Measurements from ENCODE around the gene IGFBP4. TPM values are rescaled to one million over a fixed set of nuclear protein-coding genes. Genes with fewer than 3 reads are reported as not detected.

IGFBP4 gene
- total RNA-seq, 1 experiment from 2014 or later, result not detected

- Histone ChIP-seq H3K9me2 (replicated peaks; ENCODE audit: insufficient read depth, low read length) (no peaks in the 10 kb centered on the region), H3K36me3 (ENCODE audit: insufficient read depth, low read length) (no peaks in the 10 kb centered on the region), H3K9ac (ENCODE audit: low read length) (no peak overlapping the region), H3K4me2 (ENCODE audit: low read depth, low read length, poor library complexity, severe bottlenecking) (no peak overlapping the region), H3K79me2 (ENCODE audit: low read length) (no peaks in the 10 kb centered on the region), H3K9me3 (ENCODE audit: low read length) (no peaks in the 10 kb centered on the region), H2AFZ (ENCODE audit: low read length) (no peak overlapping the region), H3K4me3 (ENCODE audit: low read length) (no peak overlapping the region), H3K27ac (ENCODE audit: low read length) (no peak overlapping the region), H3K27me3 (ENCODE audit: low read length) (no peaks in the 10 kb centered on the region), H4K20me1 (ENCODE audit: insufficient read depth, low read depth, low read length) (no peaks in the 10 kb centered on the region; the same call in 1 of the 2 replicates), H3K4me1 (ENCODE audit: low read length) (no peaks in the 10 kb centered on the region)
- no peak for DNase-seq
Observed at GRCh38 chr17:40447806-40448205, 4.6 kb downstream of the IGFBP4 start.

- H3K27me3 ChIP-seq (ENCODE audit: low read length), result no peaks in the 10 kb centered on the region
- no peaks in the 10 kb centered on the region for H3K9me3 ChIP-seq (ENCODE audit: low read length)
- H3K4me3 ChIP-seq (ENCODE audit: low read length), result no peak overlapping the region
- no peaks in the 10 kb centered on the region for H3K4me1 ChIP-seq (ENCODE audit: low read length)
- H2AFZ ChIP-seq (ENCODE audit: low read length), result no peak overlapping the region
- H3K27ac ChIP-seq (ENCODE audit: low read length), result no peak overlapping the region
- no peaks in the 10 kb centered on the region for H3K36me3 ChIP-seq (ENCODE audit: insufficient read depth, low read length)
- no peaks in the 10 kb centered on the region for H3K79me2 ChIP-seq (ENCODE audit: low read length)
- no peak for DNase-seq
- no peak overlapping the region for H3K9ac ChIP-seq (ENCODE audit: low read length)
- H4K20me1 ChIP-seq (ENCODE audit: insufficient read depth, low read depth, low read length), result no peaks in the 10 kb centered on the region; the same call in 1 of the 2 replicates
- no peak overlapping the region for H3K4me2 ChIP-seq (ENCODE audit: low read depth, low read length, poor library complexity, severe bottlenecking)
- H3K9me2 ChIP-seq (replicated peaks; ENCODE audit: insufficient read depth, low read length), result no peaks in the 10 kb centered on the region
Observed at GRCh38 chr17:40448213-40448638, 5.0 kb downstream of the IGFBP4 start.

DNA sequence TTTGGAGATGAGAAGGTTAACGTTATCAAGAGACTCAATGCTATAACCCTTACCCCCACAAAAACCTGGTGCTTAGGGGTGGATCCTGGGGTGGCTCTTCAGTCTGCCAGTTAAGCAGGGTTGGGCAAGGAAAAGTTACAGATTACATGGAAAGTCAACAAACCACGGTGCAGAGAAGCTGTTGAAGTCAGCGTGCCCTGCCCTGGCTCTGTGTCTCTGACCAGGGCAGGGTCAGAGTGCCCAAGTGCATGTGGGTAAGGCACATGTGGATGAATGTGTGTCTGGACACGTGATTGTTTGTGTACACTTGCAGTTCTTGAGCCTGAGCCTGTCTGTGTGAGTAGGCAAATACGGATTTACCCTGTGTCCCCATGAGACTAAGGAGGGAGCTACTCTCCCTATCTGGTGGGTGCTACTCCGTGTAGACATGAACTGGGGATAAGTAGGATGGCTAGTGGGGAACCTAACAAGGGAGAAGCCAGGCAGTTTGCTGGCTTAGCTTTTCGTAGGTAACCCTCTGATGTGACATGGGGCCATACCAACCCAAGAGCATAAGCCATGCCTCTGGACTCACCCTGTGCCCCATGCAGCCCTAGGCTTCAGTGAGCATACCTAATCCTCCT lies 5.5 kb downstream of the IGFBP4 start:
- Histone ChIP-seq H3K4me1 (ENCODE audit: low read length) (no peaks in the 10 kb centered on the region), H3K36me3 (ENCODE audit: insufficient read depth, low read length) (no peaks in the 10 kb centered on the region), H3K27ac (ENCODE audit: low read length) (no peak overlapping the region), H3K4me2 (ENCODE audit: low read depth, low read length, poor library complexity, severe bottlenecking) (no peak overlapping the region), H3K79me2 (ENCODE audit: low read length) (no peaks in the 10 kb centered on the region), H4K20me1 (ENCODE audit: insufficient read depth, low read depth, low read length) (no peaks in the 10 kb centered on the region; the same call in 1 of the 2 replicates), H3K9me3 (ENCODE audit: low read length) (no peaks in the 10 kb centered on the region), H3K4me3 (ENCODE audit: low read length) (no peak overlapping the region), H2AFZ (ENCODE audit: low read length) (no peak overlapping the region), H3K9me2 (replicated peaks; ENCODE audit: insufficient read depth, low read length) (no peaks in the 10 kb centered on the region), H3K27me3 (ENCODE audit: low read length) (no peaks in the 10 kb centered on the region), H3K9ac (ENCODE audit: low read length) (no peak overlapping the region; the same call in 1 of the 2 replicates)
- no peak for DNase-seq

DNA sequence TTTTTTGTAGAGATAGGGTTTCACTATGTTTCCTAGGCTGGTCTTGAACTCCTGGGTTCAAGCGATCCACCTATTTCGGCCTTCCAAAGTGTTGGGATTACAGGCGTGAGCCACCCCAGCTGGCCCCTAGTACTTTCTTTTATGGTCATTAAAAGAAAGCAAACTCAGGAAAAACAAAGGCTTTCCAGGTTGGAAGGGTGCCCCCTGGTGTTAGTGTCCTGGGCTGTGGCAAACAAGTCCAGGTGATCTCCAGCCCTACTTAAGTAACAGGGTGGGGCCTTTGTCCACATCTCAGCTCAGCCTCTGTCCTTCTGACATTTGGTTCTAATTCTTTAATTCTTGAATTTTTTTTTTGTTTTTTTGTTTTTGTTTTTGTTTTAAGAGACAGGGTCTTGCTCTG lies 6.9 kb downstream of the IGFBP4 start:
- no peak overlapping the region for H3K4me3 ChIP-seq (ENCODE audit: low read length)
- H3K27me3 ChIP-seq (ENCODE audit: low read length), result no peaks in the 10 kb centered on the region
- no peaks in the 10 kb centered on the region for H3K79me2 ChIP-seq (ENCODE audit: low read length)
- H3K36me3 ChIP-seq (ENCODE audit: insufficient read depth, low read length), result no peaks in the 10 kb centered on the region
- no peaks in the 10 kb centered on the region for H3K9me2 ChIP-seq (replicated peaks; ENCODE audit: insufficient read depth, low read length)
- H3K9ac ChIP-seq (ENCODE audit: low read length), result no peak overlapping the region
- no peak overlapping the region for H3K4me2 ChIP-seq (ENCODE audit: low read depth, low read length, poor library complexity, severe bottlenecking)
- H3K27ac ChIP-seq (ENCODE audit: low read length), result no peak overlapping the region
- no peaks in the 10 kb centered on the region for H3K4me1 ChIP-seq (ENCODE audit: low read length)
- H4K20me1 ChIP-seq (ENCODE audit: insufficient read depth, low read depth, low read length), result no peaks in the 10 kb centered on the region; the same call in 1 of the 2 replicates
- H2AFZ ChIP-seq (ENCODE audit: low read length), result no peak overlapping the region
- H3K9me3 ChIP-seq (ENCODE audit: low read length), result no peaks in the 10 kb centered on the region
- peak; percentile 67 for DNase-seq

GRCh38 chr17:40451420-40451819 lies 8.2 kb downstream of the IGFBP4 start:
- Histone ChIP-seq H3K4me3 (ENCODE audit: low read length) (no peak overlapping the region), H3K36me3 (ENCODE audit: insufficient read depth, low read length) (no peaks in the 10 kb centered on the region), H3K9me3 (ENCODE audit: low read length) (no peaks in the 10 kb centered on the region), H2AFZ (ENCODE audit: low read length) (no peak overlapping the region), H3K27ac (ENCODE audit: low read length) (no peak overlapping the region), H3K4me2 (ENCODE audit: low read depth, low read length, poor library complexity, severe bottlenecking) (no peak overlapping the region), H3K79me2 (ENCODE audit: low read length) (no peaks in the 10 kb centered on the region), H4K20me1 (ENCODE audit: insufficient read depth, low read depth, low read length) (no peaks in the 10 kb centered on the region; the same call in 1 of the 2 replicates), H3K9me2 (replicated peaks; ENCODE audit: insufficient read depth, low read length) (no peaks in the 10 kb centered on the region), H3K4me1 (ENCODE audit: low read length) (no peaks in the 10 kb centered on the region), H3K27me3 (ENCODE audit: low read length) (no peaks in the 10 kb centered on the region), H3K9ac (ENCODE audit: low read length) (no peak overlapping the region)
- no peak for DNase-seq

GRCh38 chr17:40452216-40452787 lies 9.1 kb downstream of the IGFBP4 start:
- no peaks in the 10 kb centered on the region for H3K9me3 ChIP-seq (ENCODE audit: low read length)
- H3K27ac ChIP-seq (ENCODE audit: low read length), result no peak overlapping the region
- H3K4me1 ChIP-seq (ENCODE audit: low read length), result no peaks in the 10 kb centered on the region
- 0 out of 2 replicates have a peak, but pooled peaks cover 3% of the 10 kb centered on the region for H4K20me1 ChIP-seq (ENCODE audit: insufficient read depth, low read depth, low read length)
- H2AFZ ChIP-seq (ENCODE audit: low read length), result no peak overlapping the region
- H3K27me3 ChIP-seq (ENCODE audit: low read length), result no peaks in the 10 kb centered on the region
- no peak for DNase-seq
- no peak overlapping the region for H3K4me2 ChIP-seq (ENCODE audit: low read depth, low read length, poor library complexity, severe bottlenecking)
- H3K36me3 ChIP-seq (ENCODE audit: insufficient read depth, low read length), result no peaks in the 10 kb centered on the region
- H3K9me2 ChIP-seq (replicated peaks; ENCODE audit: insufficient read depth, low read length), result no peaks in the 10 kb centered on the region
- H3K79me2 ChIP-seq (ENCODE audit: low read length), result no peaks in the 10 kb centered on the region
- no peak overlapping the region for H3K4me3 ChIP-seq (ENCODE audit: low read length)
- no peak overlapping the region for H3K9ac ChIP-seq (ENCODE audit: low read length)

DNA sequence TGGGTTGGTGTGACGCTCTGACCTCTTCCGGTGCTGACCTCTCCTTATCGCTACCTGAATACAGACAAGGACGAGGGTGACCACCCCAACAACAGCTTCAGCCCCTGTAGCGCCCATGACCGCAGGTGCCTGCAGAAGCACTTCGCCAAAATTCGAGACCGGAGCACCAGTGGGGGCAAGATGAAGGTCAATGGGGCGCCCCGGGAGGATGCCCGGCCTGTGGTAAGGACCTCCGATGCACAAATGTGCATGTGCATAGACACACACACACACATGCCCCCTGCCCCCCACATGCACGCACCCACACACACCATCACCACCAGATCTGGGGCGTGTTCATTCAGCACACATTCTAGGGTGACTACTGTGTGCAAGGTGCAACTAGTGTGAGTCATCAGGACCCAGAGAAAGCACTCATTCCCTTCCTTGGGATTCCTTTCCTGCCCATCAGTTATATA lies 9.7 kb downstream of the IGFBP4 start:
- H3K27me3 ChIP-seq (ENCODE audit: low read length), result no peaks in the 10 kb centered on the region
- H3K79me2 ChIP-seq (ENCODE audit: low read length), result no peaks in the 10 kb centered on the region
- H3K4me1 ChIP-seq (ENCODE audit: low read length), result no peaks in the 10 kb centered on the region
- no peak overlapping the region for H2AFZ ChIP-seq (ENCODE audit: low read length)
- H3K27ac ChIP-seq (ENCODE audit: low read length), result no peak overlapping the region
- no peak for DNase-seq
- H4K20me1 ChIP-seq (ENCODE audit: insufficient read depth, low read depth, low read length), result 0 out of 2 replicates have a peak, but pooled peaks cover 3% of the 10 kb centered on the region
- H3K9me3 ChIP-seq (ENCODE audit: low read length), result no peaks in the 10 kb centered on the region
- no peaks in the 10 kb centered on the region for H3K36me3 ChIP-seq (ENCODE audit: insufficient read depth, low read length)
- no peak overlapping the region for H3K4me3 ChIP-seq (ENCODE audit: low read length)
- no peaks in the 10 kb centered on the region for H3K9me2 ChIP-seq (replicated peaks; ENCODE audit: insufficient read depth, low read length)
- H3K4me2 ChIP-seq (ENCODE audit: low read depth, low read length, poor library complexity, severe bottlenecking), result no peak overlapping the region
- H3K9ac ChIP-seq (ENCODE audit: low read length), result no peak overlapping the region

DNA sequence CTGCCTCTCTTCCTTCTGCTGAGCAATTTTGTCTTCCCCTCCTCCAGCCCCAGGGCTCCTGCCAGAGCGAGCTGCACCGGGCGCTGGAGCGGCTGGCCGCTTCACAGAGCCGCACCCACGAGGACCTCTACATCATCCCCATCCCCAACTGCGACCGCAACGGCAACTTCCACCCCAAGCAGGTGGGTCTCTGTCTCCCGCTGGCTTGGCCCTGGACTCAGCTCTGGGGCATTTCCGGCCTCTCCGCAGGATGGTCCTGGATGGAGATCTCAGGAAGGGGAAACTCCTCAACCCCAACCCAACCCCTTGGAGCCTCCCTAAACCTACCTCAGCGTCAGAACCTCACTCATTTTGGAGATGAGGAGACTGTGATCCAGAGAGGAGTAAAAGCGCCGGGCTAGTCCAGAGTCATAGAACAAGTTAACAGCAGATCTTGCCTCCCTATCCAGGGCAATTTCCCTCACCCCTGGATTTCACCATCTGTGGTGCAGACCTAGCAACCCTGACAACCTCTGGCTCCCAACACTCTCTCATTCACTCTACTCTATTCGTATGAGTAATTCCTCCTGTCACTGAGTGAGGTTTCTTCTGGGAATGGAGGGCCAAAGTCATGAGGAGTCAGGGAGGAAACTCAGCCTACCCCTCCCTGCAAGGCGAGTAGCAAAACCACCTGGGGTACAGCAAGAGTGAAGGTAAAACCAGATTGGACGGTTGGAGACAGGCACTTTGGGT lies 10.8 kb downstream of the IGFBP4 start:
- Histone ChIP-seq H3K9me3 (ENCODE audit: low read length) (no peaks in the 10 kb centered on the region), H3K9me2 (replicated peaks; ENCODE audit: insufficient read depth, low read length) (no peaks in the 10 kb centered on the region), H3K4me3 (ENCODE audit: low read length) (no peak overlapping the region), H3K79me2 (ENCODE audit: low read length) (no peaks in the 10 kb centered on the region), H3K4me1 (ENCODE audit: low read length) (no peaks in the 10 kb centered on the region), H3K9ac (ENCODE audit: low read length) (no peak overlapping the region), H4K20me1 (ENCODE audit: insufficient read depth, low read depth, low read length) (0 out of 2 replicates have a peak, but pooled peaks cover 3% of the 10 kb centered on the region), H3K27me3 (ENCODE audit: low read length) (no peaks in the 10 kb centered on the region), H3K36me3 (ENCODE audit: insufficient read depth, low read length) (no peaks in the 10 kb centered on the region), H2AFZ (ENCODE audit: low read length) (no peak overlapping the region), H3K4me2 (ENCODE audit: low read depth, low read length, poor library complexity, severe bottlenecking) (no peak overlapping the region), H3K27ac (ENCODE audit: low read length) (no peak overlapping the region)
- DNase-seq, result no peak

Data from Karpas-422 (cell line).